ENCODE measurements around the gene RPS21. TPM values are rescaled to one million over a fixed set of nuclear protein-coding genes. Genes with fewer than 3 reads are reported as not detected.
A peak's percentile ranks its signal among the peaks of the same experiment; 100 is the strongest.
"Not testable (repeated sequence)": the region's sequence is repeated elsewhere in the genome, so short reads cannot be mapped to it uniquely, and the experiment has no call there.

Gene RPS21
- total and polyA plus RNA-seq, 4 donors, result 278 to 1,588 (median 439) TPM

GRCh38 chr20:62370807-62371587 is 15.9 kb upstream of the RPS21 start (continued):
- TF ChIP-seq CTCF (IDR thresholded peaks at IDR 0.05; ENCODE audit: low read depth, low read length, missing input control) (no peak), GABPA (IDR thresholded peaks at IDR 0.05 in 1 of 2, conservative IDR thresholded peaks at IDR 0.05 in 1 of 2) (peak in 1 of 2 donors; percentile 20), RXRA (IDR thresholded peaks at IDR 0.05) (peak in 1 of 2 donors; percentile 82), NR2F2 (IDR thresholded peaks at IDR 0.05) (no peak)

- no peak for TF ChIP-seq YY1 (IDR thresholded peaks at IDR 0.05)
- no peaks in the 10 kb centered on the region for H3K27me3 ChIP-seq (ENCODE audit: control insufficient read depth in 4 of 4, insufficient read depth in 4 of 4, low read length in 3 of 4)
- no peaks in the 10 kb centered on the region for H3K36me3 ChIP-seq (ENCODE audit: control insufficient read depth in 4 of 4, insufficient read depth in 3 of 4, low read depth in 1 of 4, low read length in 3 of 4)
- no peak overlapping the region for H3K27ac ChIP-seq (ENCODE audit: low read depth in 1 of 2, low read length in 2 of 2)
- peaks cover 32 to 67% (median 44%) of the 10 kb centered on the region in 4 donors for H3K4me1 ChIP-seq (ENCODE audit: control insufficient read depth in 4 of 4, insufficient read depth in 4 of 4, low read length in 3 of 4)
- no peak overlapping the region for H3K9ac ChIP-seq (ENCODE audit: low read depth in 1 of 2, low read length in 2 of 2)
- no peak overlapping the region for H3K4me3 ChIP-seq (ENCODE audit: low read depth in 1 of 3, low read length in 3 of 3)
- 87% methylated on average over 8 of the region's 8 CpGs for WGBS
- DNase-seq (ENCODE audit: low spot score), result no peak
- no peaks in the 10 kb centered on the region for H3K9me3 ChIP-seq (ENCODE audit: control insufficient read depth in 4 of 4, low read length in 3 of 4)
These were observed 15.3 kb upstream of the RPS21 start for GRCh38 chr20:62371588-62372041.

DNA sequence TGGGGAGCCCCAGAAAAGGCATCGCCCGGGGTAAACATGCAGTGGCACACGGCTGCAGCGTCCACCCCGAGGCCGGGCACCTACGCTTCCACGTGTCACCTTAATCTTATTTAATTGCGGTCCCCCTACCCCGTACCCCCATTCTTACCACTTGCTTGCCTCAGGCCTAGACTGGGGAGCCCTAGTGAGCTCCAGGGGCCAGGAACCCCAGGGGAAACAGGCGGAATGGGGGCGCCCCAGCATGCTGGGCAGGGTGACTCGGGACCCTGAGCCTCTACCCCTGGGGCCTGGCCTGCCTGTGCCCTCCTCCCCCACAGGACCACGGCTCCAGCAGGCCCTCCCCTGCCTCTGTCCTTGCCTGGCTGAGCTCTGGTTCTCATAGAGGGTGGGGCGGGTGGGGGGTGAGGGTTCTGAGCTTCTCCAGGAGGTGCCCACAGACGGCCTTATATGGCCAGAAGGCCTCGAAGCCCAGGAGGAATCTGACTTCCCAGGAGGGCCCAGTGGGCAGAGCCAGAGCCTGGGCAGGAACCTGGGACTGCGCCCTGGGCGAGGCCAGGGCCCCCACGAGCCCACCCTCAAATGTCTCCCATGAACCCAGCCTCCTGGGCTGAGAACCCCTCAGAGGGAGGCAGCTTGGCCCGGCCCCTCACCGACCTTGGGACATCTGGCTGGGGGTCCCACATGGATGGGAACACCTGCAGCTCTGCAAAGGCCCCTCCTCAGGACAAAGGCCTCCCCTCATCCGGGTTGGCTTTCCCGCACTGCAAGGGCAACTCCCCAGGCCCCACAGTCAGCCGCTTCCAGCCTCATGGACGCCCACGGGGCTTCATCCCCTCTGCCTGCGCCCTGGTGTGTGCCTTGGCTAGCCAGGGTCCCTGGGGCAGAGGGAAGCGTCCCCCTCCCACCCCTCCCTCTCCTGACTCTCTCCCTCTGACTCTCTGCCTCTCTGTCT is 14.6 kb upstream of the RPS21 start:
- Histone ChIP-seq H3K9me3 (ENCODE audit: control insufficient read depth in 4 of 4, low read length in 3 of 4) (no peaks in the 10 kb centered on the region), H3K27ac (ENCODE audit: low read depth in 1 of 2, low read length in 2 of 2) (no peak overlapping the region), H3K27me3 (ENCODE audit: control insufficient read depth in 4 of 4, insufficient read depth in 4 of 4, low read length in 3 of 4) (no peaks in the 10 kb centered on the region), H3K36me3 (ENCODE audit: control insufficient read depth in 4 of 4, insufficient read depth in 3 of 4, low read depth in 1 of 4, low read length in 3 of 4) (no peaks in the 10 kb centered on the region), H3K4me3 (ENCODE audit: low read depth in 1 of 3, low read length in 3 of 3) (no peak overlapping the region), H3K9ac (ENCODE audit: low read depth in 1 of 2, low read length in 2 of 2) (no peak overlapping the region), H3K4me1 (ENCODE audit: control insufficient read depth in 4 of 4, insufficient read depth in 4 of 4, low read length in 3 of 4) (peaks cover 30 to 70% (median 49%) of the 10 kb centered on the region in 4 donors)
- 87% methylated on average over 29 of the region's 29 CpGs for WGBS
- DNase-seq (ENCODE audit: low spot score), result no peak
- TF ChIP-seq NR2F2 (IDR thresholded peaks at IDR 0.05), result no peak
- TF ChIP-seq MAX (IDR thresholded peaks at IDR 0.05), result no peak
- no peak for TF ChIP-seq RXRA (IDR thresholded peaks at IDR 0.05)
- TF ChIP-seq, protein P1, sequence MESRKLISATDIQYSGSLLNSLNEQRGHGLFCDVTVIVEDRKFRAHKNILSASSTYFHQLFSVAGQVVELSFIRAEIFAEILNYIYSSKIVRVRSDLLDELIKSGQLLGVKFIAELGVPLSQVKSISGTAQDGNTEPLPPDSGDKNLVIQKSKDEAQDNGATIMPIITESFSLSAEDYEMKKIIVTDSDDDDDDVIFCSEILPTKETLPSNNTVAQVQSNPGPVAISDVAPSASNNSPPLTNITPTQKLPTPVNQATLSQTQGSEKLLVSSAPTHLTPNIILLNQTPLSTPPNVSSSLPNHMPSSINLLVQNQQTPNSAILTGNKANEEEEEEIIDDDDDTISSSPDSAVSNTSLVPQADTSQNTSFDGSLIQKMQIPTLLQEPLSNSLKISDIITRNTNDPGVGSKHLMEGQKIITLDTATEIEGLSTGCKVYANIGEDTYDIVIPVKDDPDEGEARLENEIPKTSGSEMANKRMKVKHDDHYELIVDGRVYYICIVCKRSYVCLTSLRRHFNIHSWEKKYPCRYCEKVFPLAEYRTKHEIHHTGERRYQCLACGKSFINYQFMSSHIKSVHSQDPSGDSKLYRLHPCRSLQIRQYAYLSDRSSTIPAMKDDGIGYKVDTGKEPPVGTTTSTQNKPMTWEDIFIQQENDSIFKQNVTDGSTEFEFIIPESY (IDR thresholded peaks at IDR 0.05), result no peak
- no peak for TF ChIP-seq CTCF (IDR thresholded peaks at IDR 0.05; ENCODE audit: low read depth, low read length, missing input control)
- no peak for TF ChIP-seq EGR1 (IDR thresholded peaks at IDR 0.05; ENCODE audit: low read depth in 2 of 2)
- no peak for TF ChIP-seq FOXA2 (IDR thresholded peaks at IDR 0.05)
- no peak for TF ChIP-seq GABPA (IDR thresholded peaks at IDR 0.05 in 1 of 2, conservative IDR thresholded peaks at IDR 0.05 in 1 of 2)

- H3K4me1 ChIP-seq (ENCODE audit: control insufficient read depth in 4 of 4, insufficient read depth in 4 of 4, low read length in 3 of 4), result peaks cover 16 to 62% (median 42%) of the 10 kb centered on the region in 4 donors
- not testable (repeated sequence) for H3K36me3 ChIP-seq (ENCODE audit: control insufficient read depth in 4 of 4, insufficient read depth in 3 of 4, low read depth in 1 of 4, low read length in 3 of 4); H3K9ac ChIP-seq (ENCODE audit: low read depth in 1 of 2, low read length in 2 of 2); DNase-seq (ENCODE audit: low spot score); H3K4me3 ChIP-seq (ENCODE audit: low read depth in 1 of 3, low read length in 3 of 3); H3K9me3 ChIP-seq (ENCODE audit: control insufficient read depth in 4 of 4, low read length in 3 of 4); H3K27ac ChIP-seq (ENCODE audit: low read depth in 1 of 2, low read length in 2 of 2); H3K27me3 ChIP-seq (ENCODE audit: control insufficient read depth in 4 of 4, insufficient read depth in 4 of 4, low read length in 3 of 4)
- WGBS, result 92% methylated on average over 27 of the region's 40 CpGs
These were observed 13.2 kb upstream of the RPS21 start for GRCh38 chr20:62373631-62374179.

Data from liver (tissue), 9 donors.